Neural crest cell (in vitro differentiated cells): ENCODE data around the gene TACC2. TPM values are rescaled to one million over a fixed set of nuclear protein-coding genes. Genes with fewer than 3 reads are reported as not detected.

Source experiments
- DNase-seq: peaks from one replicate; pipeline ENCODE4 v3.0.0; 2021; ENCODE audit warnings: low read depth, mixed read lengths, low spot score
- H3K27ac Mint-ChIP-seq: one replicate; pipeline ENCODE4 v1.8.0; 2021; ENCODE audit warnings: mild to moderate bottlenecking, mixed read lengths; ENCODE audit not compliant: unreplicated experiment
- H3K27me3 Mint-ChIP-seq: 2 replicates; pipeline ENCODE4 v1.8.0; 2021; ENCODE audit warnings: low read depth, mild to moderate bottlenecking, mixed read lengths
- H3K36me3 Mint-ChIP-seq: 2 replicates; pipeline ENCODE4 v1.8.0; 2021; ENCODE audit warnings: low read depth, mild to moderate bottlenecking, mixed read lengths
- H3K4me1 Mint-ChIP-seq: 2 replicates; pipeline ENCODE4 v1.8.0; 2021; ENCODE audit warnings: mixed read lengths
- H3K4me3 Mint-ChIP-seq: one replicate; pipeline ENCODE4 v1.8.0; 2021; ENCODE audit warnings: mild to moderate bottlenecking, mixed read lengths
- H3K9me3 Mint-ChIP-seq: 2 replicates; pipeline ENCODE4 v1.8.0; 2021; ENCODE audit warnings: mixed read lengths
- total RNA-seq: library from RNA; stranded (reverse); gene quantifications from 2 replicates; pipeline ENCODE4 v1.2.1, GENCODE V29; 2021
- TF ChIP-seq, protein P1 (sequence below): fragments of 200-600 bp; sonication (generic); conservative IDR thresholded peaks from 2 replicates; pipeline ENCODE4 v1.5.0; 2021; ENCODE audit warnings: antibody characterized with exemption, mild to moderate bottlenecking

The TACC2 gene
- total RNA-seq, 1 donor from 2014 or later: 48.2 TPM

DNA sequence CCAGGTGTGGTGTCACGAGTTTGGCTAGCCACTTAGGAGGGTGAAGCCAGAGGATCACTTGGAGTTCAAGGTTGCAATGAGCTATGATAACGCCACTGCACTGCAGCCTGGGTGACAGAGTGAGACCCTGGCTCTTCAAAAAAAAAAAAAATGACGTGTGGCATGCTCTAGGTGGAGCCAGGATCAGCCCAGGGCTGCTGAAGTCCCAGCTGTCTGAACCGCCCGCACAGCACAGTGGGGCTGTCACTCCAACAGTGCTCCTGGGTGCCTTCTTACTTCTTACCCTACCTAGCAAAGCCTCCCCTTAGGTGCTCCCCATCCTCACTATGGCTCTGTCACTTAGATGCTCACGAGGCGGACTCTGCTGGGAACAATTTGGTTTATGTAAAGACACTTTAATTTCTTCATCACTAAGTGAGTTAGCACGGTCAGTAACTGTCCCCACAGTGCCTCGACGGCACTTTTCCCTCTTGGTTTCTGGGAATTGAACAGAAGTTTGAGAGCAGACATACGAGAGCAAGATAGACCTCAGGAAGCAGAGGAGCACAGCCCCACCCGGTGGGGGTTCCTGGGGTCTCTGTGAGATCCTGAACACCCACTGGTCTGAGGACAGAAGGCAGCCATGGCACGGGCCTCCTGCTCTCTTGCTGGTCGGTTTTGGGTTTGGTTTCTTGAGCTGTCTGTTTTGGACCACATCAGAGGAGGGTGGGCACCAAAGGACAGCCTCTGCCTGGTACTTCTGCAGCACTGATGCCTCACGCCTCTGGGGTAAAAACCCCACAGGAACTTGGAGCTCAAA, 215.9 kb downstream of the TACC2 start:
- Mint-ChIP-seq H3K27ac (no peak overlapping the region), H3K36me3 (peaks cover 11% of the 10 kb centered on the region)

DNA sequence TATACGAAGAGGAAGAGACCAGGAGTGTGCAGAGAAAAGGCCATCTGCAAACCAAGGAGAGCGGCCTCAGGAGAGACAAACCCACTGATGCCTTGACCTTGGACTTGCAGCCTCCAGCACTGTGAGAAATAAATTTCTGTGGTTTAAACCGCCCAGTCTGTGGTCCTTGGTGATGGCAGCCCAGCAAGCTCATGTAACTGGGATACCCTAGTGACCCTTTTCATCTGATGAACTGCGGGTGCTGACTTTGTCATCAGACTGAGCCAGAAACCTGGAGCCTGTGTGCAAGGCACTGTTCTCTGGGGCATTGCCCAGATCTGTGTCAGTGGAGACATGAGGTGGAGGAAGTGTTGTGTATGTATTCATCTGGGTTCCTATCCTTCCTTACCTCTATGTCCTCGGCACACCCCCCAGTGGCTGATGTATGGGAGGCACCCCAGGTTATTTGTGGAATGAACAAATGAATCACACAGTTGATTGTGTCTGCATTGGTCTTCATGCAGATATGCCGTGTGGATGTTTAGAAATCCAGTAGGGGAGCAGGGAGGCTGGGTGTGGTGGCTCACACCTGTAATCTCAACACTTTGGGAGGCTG, 217.6 kb downstream of the TACC2 start:
- Mint-ChIP-seq H3K27me3 (no peaks in the 10 kb centered on the region), H3K4me1 (peaks cover 11% of the 10 kb centered on the region), H3K4me3 (no peak overlapping the region), H3K36me3 (peaks cover 21% of the 10 kb centered on the region), H3K27ac (no peak overlapping the region), H3K9me3 (no peaks in the 10 kb centered on the region)
- TF ChIP-seq, protein P1, sequence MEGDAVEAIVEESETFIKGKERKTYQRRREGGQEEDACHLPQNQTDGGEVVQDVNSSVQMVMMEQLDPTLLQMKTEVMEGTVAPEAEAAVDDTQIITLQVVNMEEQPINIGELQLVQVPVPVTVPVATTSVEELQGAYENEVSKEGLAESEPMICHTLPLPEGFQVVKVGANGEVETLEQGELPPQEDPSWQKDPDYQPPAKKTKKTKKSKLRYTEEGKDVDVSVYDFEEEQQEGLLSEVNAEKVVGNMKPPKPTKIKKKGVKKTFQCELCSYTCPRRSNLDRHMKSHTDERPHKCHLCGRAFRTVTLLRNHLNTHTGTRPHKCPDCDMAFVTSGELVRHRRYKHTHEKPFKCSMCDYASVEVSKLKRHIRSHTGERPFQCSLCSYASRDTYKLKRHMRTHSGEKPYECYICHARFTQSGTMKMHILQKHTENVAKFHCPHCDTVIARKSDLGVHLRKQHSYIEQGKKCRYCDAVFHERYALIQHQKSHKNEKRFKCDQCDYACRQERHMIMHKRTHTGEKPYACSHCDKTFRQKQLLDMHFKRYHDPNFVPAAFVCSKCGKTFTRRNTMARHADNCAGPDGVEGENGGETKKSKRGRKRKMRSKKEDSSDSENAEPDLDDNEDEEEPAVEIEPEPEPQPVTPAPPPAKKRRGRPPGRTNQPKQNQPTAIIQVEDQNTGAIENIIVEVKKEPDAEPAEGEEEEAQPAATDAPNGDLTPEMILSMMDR: no peak
- DNase-seq: no peak

More for the DNA sequence above, 215.9 kb downstream of the TACC2 start:
- DNase-seq: no peak
- TF ChIP-seq, protein P1: no peak
- Mint-ChIP-seq H3K27me3 (no peaks in the 10 kb centered on the region), H3K4me3 (no peak overlapping the region), H3K9me3 (no peaks in the 10 kb centered on the region), H3K4me1 (peaks cover 11% of the 10 kb centered on the region)

DNA sequence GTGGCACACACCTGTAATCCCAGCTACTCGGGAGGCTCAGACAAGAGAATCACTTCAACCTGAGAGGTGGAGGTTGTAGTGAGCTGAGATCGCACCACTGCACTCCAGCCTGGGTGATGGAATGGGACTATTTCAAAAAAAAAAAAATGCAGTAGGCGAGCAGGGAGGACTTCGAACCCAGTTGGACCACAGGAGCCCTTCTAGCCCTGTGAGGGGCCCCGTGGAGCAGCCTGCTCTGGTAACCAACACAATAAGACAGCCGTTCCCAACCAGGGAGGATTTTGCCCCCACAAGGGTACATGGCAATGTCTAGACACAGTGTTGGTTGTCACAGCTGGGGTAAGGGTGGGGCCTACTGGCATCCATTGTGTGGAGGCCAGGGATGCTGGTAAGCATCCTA, 218.2 kb downstream of the TACC2 start:
- no peak for DNase-seq
- peaks cover 11% of the 10 kb centered on the region for H3K4me1 Mint-ChIP-seq
- no peak overlapping the region for H3K4me3 Mint-ChIP-seq
- H3K36me3 Mint-ChIP-seq: peaks cover 26% of the 10 kb centered on the region
- TF ChIP-seq, protein P1: no peak
- no peaks in the 10 kb centered on the region for H3K9me3 Mint-ChIP-seq
- H3K27me3 Mint-ChIP-seq: no peaks in the 10 kb centered on the region
- no peak overlapping the region for H3K27ac Mint-ChIP-seq

DNA sequence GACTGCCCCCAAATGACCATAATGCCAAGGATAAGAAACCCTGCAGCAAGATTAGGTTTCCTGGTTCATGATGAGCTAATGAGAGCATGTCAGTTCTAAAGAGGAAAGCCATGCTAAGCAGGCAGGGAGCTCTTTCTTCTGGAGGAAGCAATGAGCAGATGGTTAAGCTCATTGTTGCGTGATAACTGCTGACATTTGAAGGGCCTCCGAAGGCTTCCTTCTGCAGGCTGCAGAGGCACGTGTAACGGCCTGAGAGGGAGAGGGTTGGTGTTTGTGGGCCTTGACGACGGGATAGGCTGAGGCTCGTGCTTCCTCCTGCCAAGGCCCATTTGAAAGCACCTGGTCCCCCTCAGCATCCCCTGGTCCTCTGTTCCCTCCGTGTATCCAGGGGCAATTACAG, 218.6 kb downstream of the TACC2 start:
- Mint-ChIP-seq H3K27ac (peak overlapping the region; percentile 59), H3K36me3 (peaks cover 27% of the 10 kb centered on the region), H3K4me3 (no peak overlapping the region), H3K4me1 (peaks cover 11% of the 10 kb centered on the region), H3K9me3 (no peaks in the 10 kb centered on the region), H3K27me3 (no peaks in the 10 kb centered on the region)
- DNase-seq: no peak
- TF ChIP-seq, protein P1: no peak

DNA sequence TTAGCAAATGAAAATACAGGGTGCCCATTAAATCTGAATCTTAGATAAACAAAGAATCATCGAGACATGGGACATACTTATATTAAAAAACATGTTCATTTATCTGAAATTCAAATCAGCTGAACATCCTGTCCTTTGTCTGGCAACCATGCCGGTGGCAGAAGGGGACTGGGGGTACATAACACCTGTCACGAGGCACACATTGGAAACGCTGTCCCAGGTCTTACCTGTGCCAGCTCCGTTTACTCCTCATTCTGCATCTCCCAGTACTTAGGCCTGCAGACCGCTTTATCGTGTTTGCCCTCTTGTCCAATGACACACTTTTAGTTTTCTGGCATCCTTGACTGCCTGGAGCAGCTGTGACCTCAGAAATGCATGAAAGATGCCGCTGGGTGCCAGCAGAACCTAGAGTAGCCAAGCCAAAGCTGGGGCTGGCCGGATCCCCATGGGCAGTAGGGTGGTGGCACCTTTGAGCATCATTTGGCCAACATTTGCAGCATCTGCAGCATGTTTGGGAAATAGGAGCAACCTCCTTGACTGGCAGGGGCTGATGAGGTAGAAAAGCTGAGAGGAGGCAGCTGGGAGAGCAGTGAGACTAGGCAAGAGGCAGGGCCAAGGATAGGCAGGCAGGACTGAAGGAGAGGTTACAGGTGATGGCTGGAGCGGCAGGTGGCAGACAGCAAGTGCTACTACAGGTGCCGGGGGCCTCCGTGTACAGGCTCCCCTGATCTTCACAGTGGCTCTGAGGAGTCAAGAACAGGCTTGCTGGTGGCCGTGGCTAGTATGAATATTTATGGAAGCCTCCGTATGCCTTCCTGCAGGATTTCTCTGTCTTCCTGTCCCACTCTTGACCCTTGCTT, 219.8 kb downstream of the TACC2 start:
- no peak for DNase-seq
- H3K36me3 Mint-ChIP-seq: peaks cover 27% of the 10 kb centered on the region
- H3K4me3 Mint-ChIP-seq: no peak overlapping the region
- H3K4me1 Mint-ChIP-seq: peaks cover 11% of the 10 kb centered on the region
- H3K27me3 Mint-ChIP-seq: no peaks in the 10 kb centered on the region
- H3K9me3 Mint-ChIP-seq: no peaks in the 10 kb centered on the region
- H3K27ac Mint-ChIP-seq: peak overlapping the region; percentile 53
- TF ChIP-seq, protein P1: no peak
